Ureter (tissue), 1 donor: ENCODE results near the gene C1orf159. TPM values are rescaled to one million over a fixed set of nuclear protein-coding genes. Genes with fewer than 3 reads are reported as not detected.

Experiments
- DNase-seq: peaks from one replicate; pipeline ENCODE4 v3.0.0-alpha.2; 2020; ENCODE audit warnings: low spot score
- total RNA-seq: library from RNA; stranded (reverse); gene quantifications from one replicate; pipeline ENCODE4 v1.2.4, GENCODE V29; 2023
- donor health status: DM: yes; HTN: yes; CAD: no.

C1orf159 gene
- total RNA-seq, 1 donor from 2014 or later, result 29.8 TPM

GRCh38 chr1:1092149-1092855 lies 23.6 kb downstream of the C1orf159 start:
- DNase-seq, result no peak

- DNase-seq, result no peak
Observed at GRCh38 chr1:1091344-1092148, 24.3 kb downstream of the C1orf159 start.

DNA sequence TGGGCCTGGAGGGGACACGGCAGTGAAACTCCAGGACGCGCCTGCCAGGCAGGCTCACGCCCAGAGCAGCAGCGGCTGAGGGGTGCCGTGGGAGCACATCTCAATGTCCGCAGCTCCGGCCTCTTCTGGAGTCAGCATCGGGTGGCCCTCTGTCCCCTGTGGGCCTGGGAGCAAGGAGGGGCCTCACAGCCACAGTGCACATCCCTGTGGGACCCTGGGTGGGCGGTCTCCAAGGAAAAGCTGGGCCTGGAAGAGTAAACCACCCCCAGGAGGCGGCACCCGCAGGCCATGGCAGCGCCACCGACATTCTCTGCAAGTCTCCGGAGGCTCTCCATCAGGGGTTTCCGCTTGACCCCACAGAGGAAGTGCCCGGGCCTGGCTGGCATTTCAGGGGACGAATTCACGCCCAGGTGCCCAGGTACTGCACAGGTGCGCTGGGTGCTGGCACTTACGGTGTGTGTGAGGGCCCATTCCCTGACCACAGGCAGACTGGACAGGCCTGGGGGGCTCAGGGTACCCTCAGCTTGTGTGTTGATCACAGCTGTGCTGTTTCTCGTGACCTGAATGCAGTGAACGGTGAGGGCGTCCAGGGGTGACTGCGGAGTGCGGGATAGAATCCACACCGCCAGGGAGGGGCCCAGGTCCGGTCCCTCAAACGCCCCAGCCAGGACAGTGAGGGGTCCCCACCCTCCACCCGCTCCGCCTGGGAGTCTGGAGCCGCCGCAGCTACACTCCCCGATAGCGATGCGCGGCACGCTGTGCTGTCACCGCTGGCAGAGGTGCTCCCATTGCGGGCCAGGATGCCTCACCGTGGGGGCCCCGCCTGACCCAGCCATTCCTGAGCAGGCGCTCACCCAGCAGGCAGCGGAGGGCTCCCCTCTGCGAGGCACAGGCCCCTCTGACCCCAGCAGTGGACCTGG lies 25.2 kb downstream of the C1orf159 start:
- no peak for DNase-seq

DNA sequence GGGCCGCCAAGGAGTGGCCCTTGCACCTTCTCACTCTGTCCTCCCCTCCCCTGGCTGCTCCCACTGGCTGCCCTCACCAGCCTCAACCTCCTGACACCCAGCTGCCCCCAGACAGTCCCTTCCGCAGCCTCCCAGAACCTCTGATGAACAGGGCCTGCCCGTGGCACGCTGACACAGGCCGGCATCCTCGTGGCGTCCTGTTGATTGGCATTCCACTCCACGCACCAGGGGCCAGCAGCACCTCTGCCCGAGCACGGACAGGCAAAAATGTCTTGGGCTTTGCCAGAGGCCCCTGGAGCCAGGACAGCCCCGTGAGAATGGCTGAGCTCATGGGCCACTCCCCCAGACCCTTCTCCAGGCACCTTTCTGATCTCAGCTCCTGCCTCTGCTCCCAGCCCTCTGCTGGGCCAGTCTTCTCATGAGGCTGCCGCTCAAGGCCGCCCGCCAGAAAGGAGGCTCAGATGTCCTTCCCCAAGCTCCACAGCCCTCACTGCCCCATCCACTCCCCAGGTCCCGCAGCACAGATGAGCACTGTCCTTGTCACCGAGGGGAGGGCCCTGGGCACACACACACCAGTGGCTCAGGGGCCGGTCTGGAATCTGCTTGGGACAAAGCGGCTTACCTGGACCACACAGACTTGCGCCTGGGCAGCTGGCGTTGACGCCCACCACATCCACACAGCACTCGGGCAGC lies 26.0 kb downstream of the C1orf159 start:
- DNase-seq, result no peak

DNA sequence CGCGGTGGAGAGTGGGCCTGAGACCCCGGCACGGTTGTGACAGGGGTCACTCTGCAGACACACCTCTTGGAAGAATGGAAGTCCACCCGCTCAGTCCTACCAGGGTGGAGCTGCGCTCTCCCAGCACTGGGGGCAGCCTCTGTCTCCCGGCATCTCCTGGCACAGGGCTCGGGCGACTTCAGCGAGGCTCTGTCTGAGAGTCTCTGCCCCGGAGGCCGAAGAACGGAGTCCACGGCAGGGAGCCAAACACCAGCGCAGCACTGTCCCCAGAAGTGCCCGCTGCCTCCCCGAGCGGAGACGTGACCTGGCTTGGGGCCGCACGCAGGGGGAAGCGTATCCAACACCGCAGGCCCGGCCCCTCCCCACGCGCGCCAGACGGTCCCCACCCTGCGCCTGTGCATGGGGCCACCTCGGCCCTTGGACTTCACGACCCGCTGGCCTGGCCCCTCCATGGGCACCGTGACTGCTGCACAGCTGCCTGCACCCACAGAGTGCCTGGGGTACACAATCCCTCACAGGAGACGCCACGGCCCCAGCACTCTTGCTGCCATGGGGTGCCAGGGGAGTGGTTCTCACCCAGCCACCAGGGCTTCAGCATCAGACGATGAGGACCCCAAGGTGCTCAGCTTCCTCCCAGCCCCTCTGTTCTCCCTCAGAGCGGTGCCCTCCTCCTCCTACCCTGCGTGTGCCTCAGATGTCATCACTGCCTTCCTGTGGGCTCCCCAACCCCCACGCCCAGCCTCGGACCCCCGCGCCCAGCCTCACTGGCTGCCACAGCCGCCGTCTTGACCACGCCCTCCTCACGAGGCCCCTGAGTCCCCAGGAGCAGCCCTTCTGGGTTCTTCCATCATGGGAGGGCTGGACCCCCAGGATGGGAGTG lies 26.8 kb downstream of the C1orf159 start:
- no peak for DNase-seq

- no peak for DNase-seq
Observed at GRCh38 chr1:1088029-1088800, 27.7 kb downstream of the C1orf159 start.

DNA sequence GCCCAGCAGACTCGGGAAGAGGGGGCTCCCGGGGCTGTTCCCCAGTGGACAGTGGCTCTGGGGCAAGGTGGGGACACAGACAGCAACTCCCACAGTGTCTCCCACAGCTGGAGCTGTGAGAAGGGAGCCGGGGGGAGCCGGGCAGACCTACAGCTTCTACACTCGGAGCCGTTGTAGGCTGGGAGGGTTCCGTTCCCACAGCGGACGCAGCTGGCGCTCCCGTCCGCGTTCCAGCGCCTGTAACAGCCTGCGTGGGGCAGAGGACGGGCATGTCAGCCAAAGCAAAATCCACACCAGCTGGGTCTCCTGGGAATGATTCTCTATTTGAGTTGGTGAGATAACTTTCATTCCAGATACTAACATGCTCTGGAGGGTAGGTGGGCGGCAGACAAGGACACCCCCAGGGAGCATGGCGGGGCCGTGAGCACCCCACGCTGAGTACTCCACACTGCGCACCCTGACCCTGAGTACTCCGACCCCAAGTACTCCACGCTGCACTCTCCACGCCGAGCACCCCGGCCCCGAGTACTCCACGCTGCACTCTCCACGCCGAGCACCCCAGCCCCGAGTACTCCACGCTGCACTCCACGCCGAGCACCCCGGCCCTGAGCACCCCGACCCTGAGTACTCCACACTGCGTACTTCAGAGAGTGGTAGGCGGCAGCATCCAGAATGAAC lies 28.4 kb downstream of the C1orf159 start:
- no peak for DNase-seq

DNA sequence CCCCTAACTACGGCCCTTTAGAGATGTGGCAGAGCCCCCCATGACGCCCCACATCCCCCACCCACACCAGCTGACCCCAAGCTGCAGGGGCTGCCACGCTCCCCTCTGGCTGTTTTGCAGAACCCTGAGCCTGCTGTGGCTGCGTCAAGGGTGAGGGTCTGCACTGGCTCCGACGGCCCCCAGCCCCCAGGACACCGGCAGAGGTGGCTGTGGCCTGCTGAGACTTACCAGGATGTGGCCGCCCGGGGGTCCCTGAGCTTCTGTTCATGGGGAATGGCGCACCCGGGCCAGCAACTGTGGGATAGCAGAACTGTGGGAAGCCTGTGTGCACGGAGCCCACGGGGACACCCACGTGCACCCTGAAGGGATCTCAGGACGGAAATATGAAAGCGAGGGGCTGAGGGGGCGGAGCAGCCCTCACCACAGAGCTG lies 29.0 kb downstream of the C1orf159 start:
- DNase-seq, result no peak

GRCh38 chr1:1085911-1086841 lies 29.7 kb downstream of the C1orf159 start:
- no peak for DNase-seq

DNA sequence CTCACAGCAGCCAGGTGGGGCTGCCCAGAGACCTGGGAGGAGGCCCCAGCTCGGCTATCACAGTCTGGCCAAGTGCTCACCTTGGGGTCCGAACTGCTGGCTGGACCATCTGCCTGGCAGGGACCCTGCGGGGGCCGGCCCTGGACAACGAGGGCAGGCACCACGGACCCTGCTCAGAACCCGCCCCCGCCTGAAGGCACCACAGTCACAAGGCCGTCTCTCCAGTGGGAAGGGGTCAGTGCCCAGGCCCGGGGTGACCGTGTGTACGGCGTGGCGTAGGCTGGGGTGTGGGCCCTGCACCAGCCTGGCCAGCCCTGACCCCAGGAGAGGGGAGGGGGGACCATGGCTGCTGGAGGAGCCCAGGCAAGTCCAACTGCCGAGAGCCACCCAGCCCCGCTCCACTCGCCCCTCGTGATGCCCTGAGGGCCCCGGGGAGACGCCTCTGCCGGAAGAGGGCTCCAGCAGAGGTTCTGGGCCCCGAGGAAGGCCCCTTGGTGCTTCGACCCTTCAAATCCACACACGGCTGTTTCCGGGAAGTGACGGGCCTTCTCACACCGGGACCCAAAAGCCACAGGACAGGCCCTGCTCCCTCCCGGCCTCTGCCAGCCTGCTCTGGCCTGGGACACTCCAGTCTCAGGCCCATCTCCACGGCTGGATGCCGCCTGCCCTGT lies 30.6 kb downstream of the C1orf159 start:
- DNase-seq, result no peak

DNA sequence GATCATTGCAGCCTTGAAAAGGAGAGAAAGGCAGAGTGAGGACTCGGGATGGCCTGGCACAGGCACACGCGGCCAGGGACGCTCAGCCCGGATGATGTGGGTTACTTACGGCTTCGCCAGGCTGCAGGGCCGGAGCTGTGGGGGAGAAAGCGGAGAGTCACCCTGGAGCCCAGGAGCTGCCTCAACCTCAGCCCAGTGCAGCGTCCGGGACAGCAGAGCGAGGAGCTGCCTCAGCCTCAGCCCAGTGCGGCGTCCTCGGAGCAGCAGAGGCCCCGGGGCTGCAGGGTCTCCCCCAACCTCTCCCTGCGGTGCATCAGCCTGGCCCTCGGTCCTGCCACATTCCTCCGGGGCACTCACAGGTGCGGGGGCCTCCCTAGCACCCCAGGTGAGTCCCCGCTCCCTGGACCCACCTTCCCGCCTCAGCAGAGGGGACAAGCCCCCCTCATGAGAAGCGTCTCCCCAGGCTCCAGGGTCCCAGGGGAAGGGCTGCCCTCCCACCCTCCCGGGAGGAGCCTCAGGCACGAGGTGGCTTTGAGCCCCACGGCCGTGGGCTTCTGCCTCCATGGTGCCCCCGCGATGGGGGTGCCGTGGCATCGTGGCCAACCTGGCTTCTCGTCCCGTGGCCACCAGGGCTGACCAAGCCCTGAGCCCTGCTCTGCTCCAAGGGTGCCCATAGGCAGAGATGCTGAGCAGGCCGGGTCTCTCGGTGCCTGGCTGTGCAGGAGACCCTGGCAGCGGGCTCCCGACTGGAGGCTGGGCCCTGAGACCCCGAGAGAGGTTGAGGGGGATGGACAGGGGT lies 31.3 kb downstream of the C1orf159 start:
- no peak for DNase-seq

- no peak for DNase-seq
Observed at GRCh38 chr1:1083416-1084371, 32.2 kb downstream of the C1orf159 start.

- DNase-seq, result no peak
Observed at GRCh38 chr1:1082776-1083415, 33.0 kb downstream of the C1orf159 start.

GRCh38 chr1:1082239-1082775 lies 33.6 kb downstream of the C1orf159 start:
- peak; percentile 41 for DNase-seq
